HEK293T (cell line): ENCODE measurements around the gene ASGR1.
"Not testable (repeated sequence)": the region's sequence is repeated elsewhere in the genome, so short reads cannot be mapped to it uniquely, and the experiment has no call there.

Experiments used
- CTCF ChIA-PET: fragments of 350-600 bp; formaldehyde crosslinking; extraction: SDS; loops from one replicate; lab custom pipeline; 2021; ENCODE audit warnings: antibody characterized with exemption, inconsistent platforms; lab: Yijun Ruan, JAX
- POLR2A ChIA-PET: fragments of 350-600 bp; formaldehyde crosslinking; extraction: SDS; loops from one replicate; lab custom pipeline; 2020; ENCODE audit warnings: antibody characterized with exemption, inconsistent platforms; lab: Yijun Ruan, JAX
- DNase-seq: peaks from one replicate; pipeline ENCODE4 v3.0.0; 2012; ENCODE audit warnings: mixed read lengths; ENCODE audit errors: extremely low spot score
- ARNT ChIP-seq: fragments of 450-650 bp; IDR thresholded peaks from 2 replicates; pipeline ENCODE4 v1.6.1; 2017; ENCODE audit warnings: mild to moderate bottlenecking
- BHLHE40 ChIP-seq: fragments of 450-650 bp; IDR thresholded peaks from 2 replicates; pipeline ENCODE4 v1.6.1; 2016; ENCODE audit warnings: mild to moderate bottlenecking, moderate library complexity, borderline replicate concordance
- CTBP1 ChIP-seq: fragments of 450-650 bp; IDR thresholded peaks from 2 replicates; pipeline ENCODE4 v1.6.1; 2016; ENCODE audit warnings: borderline replicate concordance
- ELF4 ChIP-seq: fragments of 450-650 bp; IDR thresholded peaks from 2 replicates; pipeline ENCODE4 v1.6.1; 2017; ENCODE audit warnings: antibody characterized with exemption
- FOXA1 ChIP-seq: fragments of 450-650 bp; IDR thresholded peaks from 2 replicates; pipeline ENCODE4 v1.6.1; 2016; ENCODE audit warnings: mild to moderate bottlenecking
- FOXK2 ChIP-seq: fragments of 450-650 bp; IDR thresholded peaks from 2 replicates; pipeline ENCODE4 v1.6.1; 2016; ENCODE audit warnings: mild to moderate bottlenecking
- FOXM1 ChIP-seq: fragments of 450-650 bp; IDR thresholded peaks from 2 replicates; pipeline ENCODE4 v1.6.1; 2017; ENCODE audit warnings: mild to moderate bottlenecking, borderline replicate concordance
- HDGF ChIP-seq: fragments of 450-650 bp; IDR thresholded peaks from 2 replicates; pipeline ENCODE4 v1.6.1; 2017; ENCODE audit warnings: antibody characterized with exemption, borderline replicate concordance
- L3MBTL2 ChIP-seq: fragments of 450-650 bp; conservative IDR thresholded peaks from 2 replicates; pipeline ENCODE4 v1.6.1; 2016; ENCODE audit warnings: mild to moderate bottlenecking
- LEF1 ChIP-seq: fragments of 450-650 bp; IDR thresholded peaks from 2 replicates; pipeline ENCODE4 v1.6.1; 2017; ENCODE audit warnings: mild to moderate bottlenecking, borderline replicate concordance
- NFRKB ChIP-seq: fragments of 450-650 bp; IDR thresholded peaks from 2 replicates; pipeline ENCODE4 v1.6.1; 2016; ENCODE audit warnings: mild to moderate bottlenecking, moderate library complexity
- SP1 ChIP-seq: fragments of 450-650 bp; IDR thresholded peaks from 2 replicates; pipeline ENCODE4 v1.6.1; 2017
- SUZ12 ChIP-seq: fragments of 450-650 bp; IDR thresholded peaks from 2 replicates; pipeline ENCODE4 v1.6.1; 2016; ENCODE audit warnings: mild to moderate bottlenecking
- TARDBP ChIP-seq: fragments of 450-650 bp; IDR thresholded peaks from 2 replicates; pipeline ENCODE4 v1.6.1; 2016
- ZNF384 ChIP-seq: fragments of 450-650 bp; IDR thresholded peaks from 2 replicates; pipeline ENCODE4 v1.6.1; 2016
- TF ChIP-seq, protein P1 (sequence below): fragments of 450-650 bp; IDR thresholded peaks from 2 replicates; pipeline ENCODE4 v1.6.1; 2016

The ASGR1 gene

DNA sequence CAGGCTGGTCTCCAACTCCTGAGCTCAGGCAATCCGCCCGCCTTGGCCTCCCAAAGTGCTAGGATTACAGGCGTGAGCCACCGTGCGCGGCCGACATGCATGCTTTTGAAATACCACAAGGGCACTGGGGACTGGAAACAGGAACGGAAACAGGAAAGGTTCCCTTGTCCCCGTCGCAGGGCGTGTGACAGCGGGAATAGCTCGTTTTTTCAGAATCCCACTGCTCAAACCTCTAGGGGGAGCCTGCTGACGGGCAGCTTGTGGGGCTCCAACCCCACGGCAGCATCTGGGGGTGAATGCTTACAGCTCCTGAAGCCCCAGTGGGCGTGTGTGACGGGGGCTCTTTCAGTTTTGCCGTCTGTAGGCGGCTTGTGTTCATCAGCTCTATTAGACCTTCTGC is 45.7 kb downstream of the ASGR1 start:
- TF ChIP-seq L3MBTL2 = no peak
- no peak for TF ChIP-seq FOXM1
- no peak for TF ChIP-seq ELF4
- TF ChIP-seq ARNT = no peak
- no peak for TF ChIP-seq NFRKB
- TF ChIP-seq SP1 = no peak
- TF ChIP-seq LEF1 = no peak
- TF ChIP-seq TARDBP = no peak
- no peak for TF ChIP-seq CTBP1
- TF ChIP-seq, protein P1, sequence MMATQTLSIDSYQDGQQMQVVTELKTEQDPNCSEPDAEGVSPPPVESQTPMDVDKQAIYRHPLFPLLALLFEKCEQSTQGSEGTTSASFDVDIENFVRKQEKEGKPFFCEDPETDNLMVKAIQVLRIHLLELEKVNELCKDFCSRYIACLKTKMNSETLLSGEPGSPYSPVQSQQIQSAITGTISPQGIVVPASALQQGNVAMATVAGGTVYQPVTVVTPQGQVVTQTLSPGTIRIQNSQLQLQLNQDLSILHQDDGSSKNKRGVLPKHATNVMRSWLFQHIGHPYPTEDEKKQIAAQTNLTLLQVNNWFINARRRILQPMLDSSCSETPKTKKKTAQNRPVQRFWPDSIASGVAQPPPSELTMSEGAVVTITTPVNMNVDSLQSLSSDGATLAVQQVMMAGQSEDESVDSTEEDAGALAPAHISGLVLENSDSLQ = no peak
- no peak for TF ChIP-seq FOXA1
- TF ChIP-seq FOXK2 = no peak
- TF ChIP-seq SUZ12 = no peak
- TF ChIP-seq ZNF384 = no peak
- no peak for TF ChIP-seq BHLHE40
- no peak for TF ChIP-seq HDGF
- ChIA-PET POLR2A (interaction anchor here (1.0 to 1.2 kb wide), 2 partner anchors 88 to 98 kb away, joined by 4 to 5 read pairs; partner anchors contain the start of gene SLC16A13), CTCF (interaction anchor here (0.7 to 2.1 kb wide), 7 partner anchors 44 to 469 kb away, joined by 3 to 12 read pairs (median 5); no protein-coding TSS in a partner anchor)
- DNase-seq = no peak

DNA sequence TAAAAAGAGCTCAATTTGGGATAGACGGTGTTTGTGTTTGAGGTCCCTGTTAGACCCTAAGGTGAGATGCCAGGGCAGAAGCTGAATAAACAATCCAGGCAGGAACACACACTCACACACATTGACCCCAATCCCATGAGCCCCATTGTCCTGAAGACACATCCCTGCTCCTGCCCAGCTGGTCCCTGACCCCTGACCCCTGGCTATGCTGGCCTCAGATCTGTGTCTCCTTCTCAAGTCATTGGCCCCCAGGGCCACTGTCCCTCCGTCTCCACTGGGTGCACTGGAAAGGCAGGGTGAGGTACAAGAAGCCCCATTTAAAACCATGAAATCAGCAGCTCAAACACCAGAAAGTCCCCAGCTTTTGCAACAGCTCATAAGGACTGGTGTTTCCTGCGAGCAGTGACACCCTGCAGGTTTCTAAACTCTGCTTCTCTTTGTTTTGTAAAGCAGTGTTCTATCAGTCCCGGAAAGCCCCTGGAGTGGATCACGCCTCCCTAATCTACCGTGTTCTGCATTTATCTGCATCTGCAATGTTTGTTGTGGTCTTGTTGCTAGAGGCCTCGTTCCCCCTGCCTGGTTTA is 46.6 kb downstream of the ASGR1 start:
- DNase-seq = no peak
- POLR2A ChIA-PET = no interaction called here
- CTCF ChIA-PET = interaction anchor here (0.9 to 2.1 kb wide), 4 partner anchors 12 to 87 kb away, joined by 3 to 7 read pairs (median 3); no protein-coding TSS in a partner anchor
- TF ChIP-seq HDGF (no peak), ZNF384 (no peak), LEF1 (no peak)

DNA sequence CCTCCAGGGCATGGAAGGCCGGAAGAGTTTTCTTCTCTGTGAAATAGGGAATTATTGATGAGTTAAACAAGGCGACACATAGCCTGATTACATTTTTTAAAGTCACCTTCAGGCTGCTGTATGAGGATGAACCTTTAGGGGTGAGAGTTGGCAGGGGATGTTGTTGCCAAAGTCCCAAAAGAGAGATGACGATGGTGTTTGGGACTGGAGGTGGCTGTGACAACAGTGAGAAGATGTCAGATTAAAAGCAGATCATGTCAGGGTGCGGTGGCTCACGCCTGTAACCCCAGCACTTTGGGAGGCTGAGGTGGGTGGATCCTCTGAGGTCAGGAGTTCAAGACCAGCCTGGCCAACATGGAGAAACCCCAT is 47.8 kb downstream of the ASGR1 start:
- no peak for TF ChIP-seq HDGF
- TF ChIP-seq TARDBP = no peak
- no peak for TF ChIP-seq FOXM1
- no peak for TF ChIP-seq L3MBTL2
- TF ChIP-seq LEF1 = no peak
- TF ChIP-seq NFRKB = no peak
- no peak for TF ChIP-seq FOXK2
- TF ChIP-seq ARNT = no peak
- no peak for DNase-seq
- CTCF ChIA-PET = interaction anchor here (1.1 kb wide), 1 partner anchor 79 kb away, joined by 3 read pairs; no protein-coding TSS in a partner anchor
- POLR2A ChIA-PET = no interaction called here

DNA sequence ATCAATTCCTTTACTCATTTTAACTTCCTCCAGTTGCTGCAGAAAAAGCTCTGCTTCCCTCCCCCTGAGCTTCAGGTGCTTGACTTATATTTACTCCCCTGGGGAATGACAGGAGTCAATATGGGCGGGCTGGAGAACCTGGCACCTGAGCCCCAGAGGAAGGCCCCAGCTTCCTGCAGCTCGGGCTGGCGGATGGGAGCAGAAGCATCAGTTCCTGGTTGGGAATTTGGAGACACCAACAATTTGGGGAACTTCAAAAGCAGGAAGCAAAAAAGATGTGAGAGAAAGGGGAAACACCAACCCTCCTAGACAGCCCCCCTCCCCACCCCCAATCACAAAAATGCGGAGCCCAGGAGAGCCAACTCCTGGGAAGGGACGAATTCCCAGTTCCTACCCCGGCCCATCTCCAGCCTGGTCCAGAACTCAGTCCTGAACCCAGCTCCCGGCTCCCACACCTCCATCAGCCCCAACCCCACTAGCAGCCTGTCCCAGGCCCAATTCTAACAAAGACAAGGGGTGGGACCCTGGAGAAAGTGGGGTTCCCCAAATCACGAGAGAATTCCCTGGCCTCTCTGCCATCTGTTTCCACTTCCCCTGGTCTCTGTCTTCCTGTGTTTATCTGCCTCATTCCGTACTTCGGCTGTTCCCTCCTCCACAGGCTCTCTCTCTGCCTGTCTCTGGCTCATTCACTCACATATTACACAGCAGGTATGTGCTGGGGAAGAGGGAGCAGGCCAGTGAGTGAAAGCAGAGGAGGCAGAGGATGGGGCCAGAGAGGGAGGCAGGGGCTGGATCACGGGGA is 48.3 kb downstream of the ASGR1 start:
- ChIA-PET CTCF (no interaction called here), POLR2A (no interaction called here)
- no peak for TF ChIP-seq FOXM1
- TF ChIP-seq SP1 = no peak
- no peak for TF ChIP-seq ZNF384
- no peak for TF ChIP-seq ARNT
- TF ChIP-seq BHLHE40 = no peak
- TF ChIP-seq LEF1 = no peak
- TF ChIP-seq CTBP1 = no peak
- no peak for TF ChIP-seq FOXA1
- TF ChIP-seq TARDBP = no peak
- no peak for TF ChIP-seq HDGF
- no peak for TF ChIP-seq L3MBTL2
- TF ChIP-seq, protein P1 = no peak
- TF ChIP-seq SUZ12 = no peak
- TF ChIP-seq FOXK2 = no peak
- no peak for TF ChIP-seq ELF4
- no peak for TF ChIP-seq NFRKB
- no peak for DNase-seq

DNA sequence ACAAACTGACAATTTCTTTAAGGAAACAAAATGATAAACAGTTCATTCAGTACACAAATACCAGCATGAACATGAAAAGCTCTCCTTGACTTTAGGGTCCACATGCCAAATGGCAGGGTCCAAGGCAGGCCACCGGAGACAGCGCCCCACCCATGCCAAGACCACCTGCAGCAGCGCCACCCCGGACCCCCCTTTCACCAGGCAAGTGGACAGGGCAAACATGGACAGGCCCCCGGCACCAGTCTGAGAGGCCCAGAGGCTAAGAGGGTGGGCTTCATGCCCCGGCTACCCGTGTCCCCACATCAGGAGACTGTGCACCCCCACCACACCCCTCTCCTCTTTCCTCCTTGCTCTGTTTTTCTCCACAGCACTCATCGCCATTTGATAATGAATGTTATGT is 49.9 kb downstream of the ASGR1 start:
- DNase-seq = no peak
- ChIA-PET POLR2A (interaction anchor here (1.1 kb wide), 1 partner anchor 88 kb away, joined by 3 read pairs; no protein-coding TSS in a partner anchor), CTCF (no interaction called here)
- TF ChIP-seq, protein P1 = no peak
- TF ChIP-seq TARDBP (no peak), LEF1 (no peak), FOXA1 (no peak), L3MBTL2 (no peak), NFRKB (no peak), FOXK2 (no peak), ARNT (no peak), ZNF384 (no peak), FOXM1 (no peak)

DNA sequence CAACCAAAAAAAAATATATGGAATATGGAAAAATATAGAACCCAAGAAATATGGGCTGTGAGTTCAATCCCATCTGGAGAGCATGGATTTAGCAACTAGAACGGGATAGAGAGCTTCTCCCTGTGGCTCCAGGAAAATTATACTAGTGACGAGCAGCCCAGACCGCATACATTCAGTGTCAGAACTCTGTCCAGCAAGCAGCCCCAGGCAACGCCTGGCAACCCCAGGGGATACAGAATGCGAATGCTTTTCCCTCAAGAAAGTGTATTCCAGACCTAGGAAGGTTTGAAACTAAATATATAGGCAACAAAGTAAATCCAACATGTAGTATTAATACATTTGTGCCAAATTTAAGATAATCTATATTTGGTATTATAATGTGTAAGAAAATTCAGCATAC is 51.0 kb downstream of the ASGR1 start:
- no peak for DNase-seq
- TF ChIP-seq ARNT = no peak
- TF ChIP-seq NFRKB = no peak
- ChIA-PET POLR2A (no interaction called here), CTCF (no interaction called here)

DNA sequence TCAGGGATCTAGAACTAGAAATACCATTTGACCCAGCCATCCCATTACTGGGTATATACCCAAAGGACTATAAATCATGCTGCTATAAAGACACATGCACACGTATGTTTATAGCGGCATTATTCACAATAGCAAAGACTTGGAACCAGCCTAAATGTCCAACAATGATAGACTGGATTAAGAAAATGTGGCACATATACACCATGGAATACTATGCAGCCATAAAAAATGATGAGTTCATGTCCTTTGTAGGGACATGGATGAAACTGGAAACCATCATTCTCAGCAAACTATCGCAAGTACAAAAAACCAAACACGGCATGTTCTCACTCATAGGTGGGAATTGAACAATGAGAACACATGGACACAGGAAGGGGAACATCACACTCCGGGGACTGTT is 51.7 kb downstream of the ASGR1 start:
- DNase-seq, POLR2A ChIA-PET, CTCF ChIA-PET: not testable (repeated sequence)

DNA sequence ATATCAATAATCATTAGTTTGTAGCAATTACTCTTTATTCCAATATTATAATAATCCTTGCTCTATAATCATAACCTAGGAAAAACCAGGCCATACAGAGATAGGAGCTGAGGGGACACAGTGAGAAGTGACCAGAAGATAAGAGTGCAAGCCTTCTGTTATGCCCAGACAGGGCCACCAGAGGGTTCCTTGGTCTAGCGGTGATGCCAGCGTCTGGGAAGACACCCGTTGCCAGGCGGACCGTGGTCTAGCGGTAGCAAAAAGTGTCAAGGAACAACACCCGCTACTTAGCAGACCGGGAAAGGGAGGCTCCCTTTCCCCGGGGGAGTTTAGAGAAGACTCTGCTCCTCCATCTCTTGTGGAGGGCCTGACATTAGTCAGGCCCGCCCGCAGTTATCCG is 52.8 kb downstream of the ASGR1 start:
- POLR2A ChIA-PET, CTCF ChIA-PET, DNase-seq: not testable (repeated sequence)
